C4-2B (cell line): ENCODE measurements around the gene USB1.

Experiments used
- CTCF ChIP-seq: fragments of 450-650 bp; conservative IDR thresholded peaks from 2 replicates; pipeline ENCODE4 v1.5.1; 2017; ENCODE audit warnings: mild to moderate bottlenecking
- ZFX ChIP-seq: fragments of 450-650 bp; IDR thresholded peaks from 2 replicates; pipeline ENCODE4 v1.6.1; 2017

DNA sequence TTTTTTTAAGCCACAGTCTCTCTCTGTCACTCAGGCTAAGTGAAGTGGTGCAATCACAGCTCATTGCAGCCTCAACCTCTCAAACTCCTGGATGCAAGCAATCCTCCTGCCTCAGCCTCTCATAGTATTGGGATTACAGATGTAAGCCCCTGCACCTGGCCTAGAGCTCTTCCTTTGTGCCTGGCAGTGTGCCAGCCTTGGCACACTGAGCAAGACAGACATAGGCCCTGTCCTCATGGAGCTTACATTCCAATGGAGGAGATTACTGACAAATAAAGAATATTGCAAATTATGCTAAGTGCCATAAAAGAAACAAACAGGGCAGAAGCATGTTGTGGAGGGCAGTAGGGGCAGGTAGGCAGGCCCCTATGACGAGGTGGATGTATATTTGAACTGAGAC lies 29.4 kb upstream of the USB1 start:
- no peak for TF ChIP-seq CTCF
- no peak for TF ChIP-seq ZFX
